Lower lobe of right lung (tissue), 2 donors: ENCODE results near the gene LRFN2. TPM values are rescaled to one million over a fixed set of nuclear protein-coding genes. Genes with fewer than 3 reads are reported as not detected.

Experiments used
- ATAC-seq, 2 donors: fragments of 200-7000 bp; cut with Tn5 transposase; one replicate each; pipeline ENCODE4 v1.9.1; 2020 to 2022; ENCODE audit warnings: mild to moderate bottlenecking in 2 of 2, moderate library complexity in 2 of 2
- DNase-seq: peaks from one replicate; pipeline ENCODE4 v3.0.0-alpha.2; 2020
- H3K27ac ChIP-seq: fragments of 200-600 bp; one replicate; pipeline ENCODE4 v1.8.0; 2022
- H3K27me3 ChIP-seq: fragments of 200-600 bp; one replicate; pipeline ENCODE4 v1.8.0; 2022; ENCODE audit warnings: low read depth
- H3K36me3 ChIP-seq: fragments of 200-600 bp; one replicate; pipeline ENCODE4 v1.8.0; 2022; ENCODE audit warnings: mild to moderate bottlenecking
- H3K4me1 ChIP-seq: fragments of 200-600 bp; one replicate; pipeline ENCODE4 v1.8.0; 2022
- H3K4me3 ChIP-seq: fragments of 200-600 bp; one replicate; pipeline ENCODE4 v1.8.0; 2022; ENCODE audit warnings: mild to moderate bottlenecking
- H3K9me3 ChIP-seq: fragments of 200-600 bp; one replicate; pipeline ENCODE4 v1.8.0; 2022
- intact Hi-C: fragments of 100-400 bp; cut with DNase I; formaldehyde crosslinking; loops from one replicate; pipeline ENCODE4 v1.11.0; 2022
- total RNA-seq: library from RNA; stranded (reverse); fragmentation: NEBNext Ultra II Directional; extraction: Animal tissue kit (Norgen Biotek cat#: 25700); gene quantifications from one replicate; pipeline ENCODE4 v1.2.1, GENCODE V29; 2021
- TF ChIP-seq, protein P1 (sequence below): fragments of 200-600 bp; IDR thresholded peaks from one replicate; pipeline ENCODE4 v1.8.0; 2022; ENCODE audit warnings: antibody characterized with exemption, mild to moderate bottlenecking
- donor health status: DM: no; HTN: yes; CAD: no; lungs with severe emphysema.

Gene LRFN2
- total RNA-seq, 1 donor from 2014 or later: not detected

- Histone ChIP-seq H3K4me1 (no peaks in the 10 kb centered on the region), H3K27ac (no peak overlapping the region), H3K27me3 (no peaks in the 10 kb centered on the region), H3K36me3 (no peaks in the 10 kb centered on the region), H3K4me3 (no peak overlapping the region), H3K9me3 (no peaks in the 10 kb centered on the region)
- ATAC-seq (no peak), DNase-seq (no peak)
- TF ChIP-seq, protein P1, sequence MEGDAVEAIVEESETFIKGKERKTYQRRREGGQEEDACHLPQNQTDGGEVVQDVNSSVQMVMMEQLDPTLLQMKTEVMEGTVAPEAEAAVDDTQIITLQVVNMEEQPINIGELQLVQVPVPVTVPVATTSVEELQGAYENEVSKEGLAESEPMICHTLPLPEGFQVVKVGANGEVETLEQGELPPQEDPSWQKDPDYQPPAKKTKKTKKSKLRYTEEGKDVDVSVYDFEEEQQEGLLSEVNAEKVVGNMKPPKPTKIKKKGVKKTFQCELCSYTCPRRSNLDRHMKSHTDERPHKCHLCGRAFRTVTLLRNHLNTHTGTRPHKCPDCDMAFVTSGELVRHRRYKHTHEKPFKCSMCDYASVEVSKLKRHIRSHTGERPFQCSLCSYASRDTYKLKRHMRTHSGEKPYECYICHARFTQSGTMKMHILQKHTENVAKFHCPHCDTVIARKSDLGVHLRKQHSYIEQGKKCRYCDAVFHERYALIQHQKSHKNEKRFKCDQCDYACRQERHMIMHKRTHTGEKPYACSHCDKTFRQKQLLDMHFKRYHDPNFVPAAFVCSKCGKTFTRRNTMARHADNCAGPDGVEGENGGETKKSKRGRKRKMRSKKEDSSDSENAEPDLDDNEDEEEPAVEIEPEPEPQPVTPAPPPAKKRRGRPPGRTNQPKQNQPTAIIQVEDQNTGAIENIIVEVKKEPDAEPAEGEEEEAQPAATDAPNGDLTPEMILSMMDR: no peak
- intact Hi-C loops: no loop called here
Observed at GRCh38 chr6:40353197-40353966, 233.8 kb downstream of the LRFN2 start.

DNA sequence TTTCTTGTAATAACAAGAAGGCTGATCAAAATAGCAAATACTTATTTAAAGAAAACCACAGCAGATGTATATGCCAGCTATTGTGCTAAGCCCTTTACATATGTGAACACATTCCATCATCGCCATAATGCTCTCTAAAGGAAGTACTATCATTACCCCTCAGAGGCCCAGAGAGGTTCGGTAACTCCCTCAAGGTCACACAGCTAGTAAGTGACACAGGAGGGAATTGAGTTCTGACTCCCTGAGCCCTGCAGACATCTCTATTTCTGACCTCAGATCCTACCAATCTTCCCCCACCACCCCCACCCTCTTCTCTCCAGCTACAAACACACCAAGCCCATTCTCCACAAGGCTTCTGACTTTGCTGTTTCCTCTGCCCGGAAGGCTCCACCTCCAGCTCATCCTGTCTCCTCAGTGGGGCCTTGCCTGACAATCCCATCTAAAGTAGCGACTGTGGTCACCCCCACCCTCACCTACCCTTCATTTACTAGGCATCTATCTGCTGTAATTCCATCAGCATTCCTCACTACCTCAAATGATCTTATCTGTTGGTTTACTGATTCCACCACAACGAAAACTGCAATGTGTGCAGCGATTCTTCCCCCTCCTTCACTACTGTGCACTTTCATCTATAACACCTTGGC is 234.5 kb downstream of the LRFN2 start:
- Histone ChIP-seq H3K36me3 (no peaks in the 10 kb centered on the region), H3K4me3 (no peak overlapping the region), H3K27me3 (no peaks in the 10 kb centered on the region), H3K27ac (no peak overlapping the region), H3K9me3 (no peaks in the 10 kb centered on the region), H3K4me1 (no peaks in the 10 kb centered on the region)
- intact Hi-C loops: no loop called here
- TF ChIP-seq, protein P1: no peak
- ATAC-seq (no peak), DNase-seq (no peak)

- no peaks in the 10 kb centered on the region for H3K4me1 ChIP-seq
- no peak overlapping the region for H3K4me3 ChIP-seq
- no peak overlapping the region for H3K27ac ChIP-seq
- DNase-seq: no peak
- no peak for ATAC-seq
- H3K9me3 ChIP-seq: no peaks in the 10 kb centered on the region
- no peaks in the 10 kb centered on the region for H3K36me3 ChIP-seq
- TF ChIP-seq, protein P1: no peak
- intact Hi-C loops: no loop called here
- no peaks in the 10 kb centered on the region for H3K27me3 ChIP-seq
Observed at GRCh38 chr6:40352006-40352405, 235.2 kb downstream of the LRFN2 start.

GRCh38 chr6:40350747-40351217 is 236.4 kb downstream of the LRFN2 start:
- Histone ChIP-seq H3K4me3 (no peak overlapping the region), H3K36me3 (no peaks in the 10 kb centered on the region), H3K27ac (no peak overlapping the region), H3K9me3 (no peaks in the 10 kb centered on the region), H3K27me3 (no peaks in the 10 kb centered on the region), H3K4me1 (no peaks in the 10 kb centered on the region)
- intact Hi-C loops: no loop called here
- no peak for DNase-seq
- TF ChIP-seq, protein P1: no peak
- ATAC-seq: no peak

DNA sequence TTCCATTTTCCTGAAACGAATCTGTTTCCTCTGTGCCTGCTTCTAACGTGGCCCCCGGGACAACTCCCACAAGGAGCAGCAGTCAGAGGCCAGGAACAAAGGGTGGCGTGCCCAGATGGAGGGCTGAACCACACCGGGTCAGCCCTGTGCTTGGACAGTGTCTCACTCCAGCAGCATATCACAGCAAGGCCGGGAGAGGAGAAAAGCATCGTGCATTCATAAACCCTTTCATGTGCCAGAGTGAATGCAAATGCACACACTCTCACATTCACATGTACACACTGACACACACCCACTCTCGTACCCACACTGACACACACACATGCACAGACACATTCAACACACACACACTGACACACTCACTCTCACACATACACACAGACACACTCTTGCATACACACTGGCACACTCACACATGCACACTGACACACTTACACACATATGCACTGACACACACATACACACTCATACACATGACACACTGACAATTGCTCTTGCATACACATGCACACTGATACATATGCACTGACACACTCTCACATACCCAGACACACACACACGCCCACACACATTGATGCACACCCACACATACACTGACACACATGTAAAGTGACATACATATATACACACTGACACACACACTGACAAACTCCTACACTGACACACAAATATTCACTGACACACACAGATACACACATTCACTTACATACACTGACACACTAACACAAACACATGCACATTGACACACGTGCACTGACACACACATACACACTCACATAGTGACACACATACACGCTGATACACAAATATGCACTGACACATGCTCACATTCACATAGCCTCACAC is 237.0 kb downstream of the LRFN2 start:
- no peak overlapping the region for H3K27ac ChIP-seq
- TF ChIP-seq, protein P1: no peak
- no peak for ATAC-seq
- no peak for DNase-seq
- no peaks in the 10 kb centered on the region for H3K9me3 ChIP-seq
- H3K4me1 ChIP-seq: no peaks in the 10 kb centered on the region
- intact Hi-C loops: no loop called here
- no peaks in the 10 kb centered on the region for H3K27me3 ChIP-seq
- H3K36me3 ChIP-seq: no peaks in the 10 kb centered on the region
- no peak overlapping the region for H3K4me3 ChIP-seq
